GM12878 (cell line): ENCODE data around the gene DCTN5. TPM values are rescaled to one million over a fixed set of nuclear protein-coding genes. Genes with fewer than 3 reads are reported as not detected.

Experiments
- BMI1 ChIP-seq: fragments of 450-650 bp; IDR thresholded peaks from 2 replicates; pipeline ENCODE4 v1.6.1; 2016; ENCODE audit warnings: mild to moderate bottlenecking, moderate library complexity, borderline replicate concordance
- CBX5 ChIP-seq: sonication (generic); IDR thresholded peaks from 2 replicates; pipeline ENCODE4 v1.6.1; 2016; ENCODE audit warnings: low read depth, moderate library complexity, mild to moderate bottlenecking, inconsistent platforms
- CHD1 ChIP-seq: IDR thresholded peaks from 2 replicates; pipeline ENCODE4 v1.6.1; 2012; ENCODE audit warnings: low read depth, low read length, improper control_type of control experiment
- EP300 ChIP-seq, 2 experiments: fragments of 150-350 bp in 1 of 2; IDR thresholded peaks; 2 replicates each; pipeline ENCODE4 v1.6.1; 2011 to 2012; ENCODE audit warnings: low read depth in 2 of 2, low read length in 2 of 2, borderline replicate concordance in 1 of 2, improper control_type of control experiment in 1 of 2, inconsistent platforms in 1 of 2; ENCODE audit not compliant: control insufficient read depth in 1 of 2
- EZH2 ChIP-seq: IDR thresholded peaks from 2 replicates; pipeline ENCODE4 v1.6.1; 2012; ENCODE audit warnings: low read depth, mild to moderate bottlenecking, control low read depth, inconsistent platforms, low read length, borderline replicate concordance; ENCODE audit not compliant: control insufficient read depth
- HCFC1 ChIP-seq: fragments of 150-350 bp; IDR thresholded peaks from 2 replicates; pipeline ENCODE4 v1.6.1; 2014; ENCODE audit warnings: low read length
- IKZF2 ChIP-seq, 2 experiments: fragments of 450-650 bp; IDR thresholded peaks; 2 replicates each; pipeline ENCODE4 v1.6.1; 2017; ENCODE audit warnings: mild to moderate bottlenecking in 2 of 2, moderate library complexity in 2 of 2
- IRF4 ChIP-seq: IDR thresholded peaks from 2 replicates; pipeline ENCODE4 v1.6.1; 2011; ENCODE audit warnings: low read depth, low read length
- MXI1 ChIP-seq: fragments of 150-350 bp; IDR thresholded peaks from 2 replicates; pipeline ENCODE4 v1.6.1; 2011; ENCODE audit warnings: low read depth, mild to moderate bottlenecking, inconsistent platforms, low read length, improper control_type of control experiment
- NR2C2 ChIP-seq: IDR thresholded peaks from 2 replicates; pipeline ENCODE4 v1.6.1; 2011; ENCODE audit warnings: borderline replicate concordance, low read depth; ENCODE audit not compliant: control insufficient read depth, insufficient read length
- POLR2AphosphoS2 ChIP-seq: IDR thresholded peaks from 2 replicates; pipeline ENCODE4 v1.6.1; 2011; ENCODE audit warnings: low read depth, mild to moderate bottlenecking, low read length, improper control_type of control experiment, moderate library complexity
- RAD51 ChIP-seq: fragments of 450-650 bp; IDR thresholded peaks from 2 replicates; pipeline ENCODE4 v1.6.1; 2016; ENCODE audit warnings: moderate library complexity, mild to moderate bottlenecking, inconsistent platforms
- RB1 ChIP-seq: fragments of 450-650 bp; formaldehyde crosslinking; IDR thresholded peaks from 2 replicates; pipeline ENCODE4 v1.6.1; 2017; ENCODE audit warnings: mild to moderate bottlenecking, borderline replicate concordance
- SMARCA5 ChIP-seq: fragments of 450-650 bp; IDR thresholded peaks from 2 replicates; pipeline ENCODE4 v1.6.1; 2017; ENCODE audit warnings: mild to moderate bottlenecking
- STAT1 ChIP-seq: fragments of 450-650 bp; conservative IDR thresholded peaks from 2 replicates; pipeline ENCODE4 v1.6.1; 2014; ENCODE audit warnings: antibody characterized with exemption, mild to moderate bottlenecking
- SUZ12 ChIP-seq: fragments of 200-600 bp; sonication (generic); IDR thresholded peaks from one replicate; pipeline ENCODE4 v1.6.1; 2018; ENCODE audit warnings: antibody characterized with exemption, mild to moderate bottlenecking; ENCODE audit not compliant: unreplicated experiment
- TCF3 ChIP-seq: IDR thresholded peaks from 2 replicates; pipeline ENCODE4 v1.6.1; 2012; ENCODE audit warnings: low read depth, mild to moderate bottlenecking, low read length, borderline replicate concordance; ENCODE audit not compliant: insufficient read depth
- ZBTB11 ChIP-seq: fragments of 450-650 bp; formaldehyde crosslinking; IDR thresholded peaks from 2 replicates; pipeline ENCODE4 v1.5.0; 2022; ENCODE audit warnings: mild to moderate bottlenecking, missing genetic modification characterization
- polyA plus RNA-seq, 11 experiments: library from polyadenylated mRNA; depleted of rRNA in 4 of 11; unstranded in 6 of 11; stranded (reverse) in 5 of 11; fragments of >200 nt; fragmentation: Nextera tagmentation in 4 of 11; fragmentation: Illumina TruSeq in 1 of 11; extraction: Ambion mirVana in 4 of 11; extraction: Trizol in 1 of 11; gene quantifications; 1 replicate in 1 of 11; 2 replicates in 10 of 11; pipeline versions ENCODE4 v1.2.1 to v1.2.3, GENCODE V29; 2011 to 2016; ENCODE audit warnings: inconsistent platforms in 2 of 11, missing spikeins in 2 of 11, low read depth in 1 of 11
- total RNA-seq, 4 experiments: library from RNA; depleted of rRNA in 3 of 4; stranded (reverse); fragments of >200 nt in 3 of 4; fragmentation: Illumina TruSeq in 1 of 4; extraction: Trizol in 1 of 4; gene quantifications; 2 replicates each; pipeline versions ENCODE4 v1.2.1 to v1.2.3, GENCODE V29; 2013 to 2021
- TF ChIP-seq, protein P1 (sequence below): IDR thresholded peaks from 2 replicates; pipeline ENCODE4 v1.6.1; 2011; ENCODE audit warnings: mild to moderate bottlenecking, low read depth, low read length, moderate library complexity; ENCODE audit not compliant: insufficient replicate concordance
- TF ChIP-seq, protein P2 (sequence below): fragments of 450-650 bp; IDR thresholded peaks from 2 replicates; pipeline ENCODE4 v1.6.1; 2016; ENCODE audit warnings: mild to moderate bottlenecking

The DCTN5 gene
- total and polyA plus RNA-seq, 10 of the 15 experiments (the other 5 are each of a cell fraction or from before 2014, with no cell fraction given): 49.1 to 153 (median 81.4) TPM

DNA sequence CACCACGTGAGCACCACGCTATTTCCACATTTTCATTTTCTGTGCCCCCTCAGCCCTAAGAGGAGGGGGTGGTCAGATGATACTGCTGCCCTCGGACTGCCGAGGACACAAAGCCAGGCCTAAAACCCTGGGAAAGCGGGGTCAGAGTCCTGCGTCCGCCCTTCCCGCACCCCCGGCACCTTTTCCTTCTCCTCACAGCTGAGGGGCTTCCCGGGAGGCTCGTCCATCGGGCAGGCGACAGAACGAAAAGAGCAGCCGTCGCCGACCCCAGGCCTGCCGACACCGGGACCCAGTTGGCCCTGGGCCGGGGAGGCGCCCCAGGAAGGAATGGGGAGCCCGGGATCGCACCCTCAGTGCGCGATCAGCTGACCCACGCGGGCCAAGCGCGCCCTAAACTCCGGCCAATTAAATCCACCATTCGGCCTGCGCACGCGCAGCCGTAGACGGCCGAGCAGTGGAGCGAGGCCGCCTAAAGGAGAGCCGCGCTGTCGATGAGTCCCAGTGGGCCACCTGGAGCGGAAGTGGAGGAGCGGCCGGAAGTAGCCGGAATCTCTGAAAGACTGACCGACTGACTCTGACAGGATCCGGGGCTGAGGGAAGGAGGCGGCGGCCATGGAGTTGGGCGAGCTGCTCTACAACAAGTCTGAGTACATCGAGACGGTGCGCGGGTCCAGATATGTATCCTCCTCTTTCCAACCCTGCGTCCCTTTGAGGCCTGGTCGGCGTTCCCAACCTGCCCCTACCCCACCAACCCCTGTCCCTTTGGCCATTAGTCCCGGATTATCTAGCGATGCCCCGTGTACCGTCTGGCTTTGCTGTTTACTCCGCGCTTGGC, at the start of gene DCTN5, which contains the start of gene PALB2 (continued):
- TF ChIP-seq EZH2 (no peak), CHD1 (0 out of 2 replicates have a peak, but pooled peaks have one; percentile 62), IKZF2 (IDR thresholded peaks at IDR 0.05) (no peak; a peak in 2 of 4 replicates), HCFC1 (peak; percentile 89), STAT1 (peak; percentile 23; the same call in 1 of the 2 replicates), TCF3 (peak; percentile 96), SMARCA5 (no peak), POLR2AphosphoS2 (peak; percentile 99), IRF4 (peak; percentile 61), RB1 (peak; percentile 96), MXI1 (peak; percentile 91), ZBTB11 (CRISPR knock-in tag) (peak; percentile 61), EP300 (IDR thresholded peaks at IDR 0.05; ENCODE audit: borderline replicate concordance in 1 of 2, control insufficient read depth in 1 of 2, low read depth in 2 of 2, low read length in 2 of 2) (no peak), SUZ12 (no peak), CBX5 (no peak), NR2C2 (peak; percentile 99), RAD51 (peak; percentile 93), BMI1 (no peak)
- TF ChIP-seq, protein P1, sequence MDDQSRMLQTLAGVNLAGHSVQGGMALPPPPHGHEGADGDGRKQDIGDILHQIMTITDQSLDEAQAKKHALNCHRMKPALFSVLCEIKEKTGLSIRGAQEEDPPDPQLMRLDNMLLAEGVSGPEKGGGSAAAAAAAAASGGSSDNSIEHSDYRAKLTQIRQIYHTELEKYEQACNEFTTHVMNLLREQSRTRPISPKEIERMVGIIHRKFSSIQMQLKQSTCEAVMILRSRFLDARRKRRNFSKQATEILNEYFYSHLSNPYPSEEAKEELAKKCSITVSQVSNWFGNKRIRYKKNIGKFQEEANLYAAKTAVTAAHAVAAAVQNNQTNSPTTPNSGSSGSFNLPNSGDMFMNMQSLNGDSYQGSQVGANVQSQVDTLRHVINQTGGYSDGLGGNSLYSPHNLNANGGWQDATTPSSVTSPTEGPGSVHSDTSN: peak; percentile 2
- TF ChIP-seq, protein P2, sequence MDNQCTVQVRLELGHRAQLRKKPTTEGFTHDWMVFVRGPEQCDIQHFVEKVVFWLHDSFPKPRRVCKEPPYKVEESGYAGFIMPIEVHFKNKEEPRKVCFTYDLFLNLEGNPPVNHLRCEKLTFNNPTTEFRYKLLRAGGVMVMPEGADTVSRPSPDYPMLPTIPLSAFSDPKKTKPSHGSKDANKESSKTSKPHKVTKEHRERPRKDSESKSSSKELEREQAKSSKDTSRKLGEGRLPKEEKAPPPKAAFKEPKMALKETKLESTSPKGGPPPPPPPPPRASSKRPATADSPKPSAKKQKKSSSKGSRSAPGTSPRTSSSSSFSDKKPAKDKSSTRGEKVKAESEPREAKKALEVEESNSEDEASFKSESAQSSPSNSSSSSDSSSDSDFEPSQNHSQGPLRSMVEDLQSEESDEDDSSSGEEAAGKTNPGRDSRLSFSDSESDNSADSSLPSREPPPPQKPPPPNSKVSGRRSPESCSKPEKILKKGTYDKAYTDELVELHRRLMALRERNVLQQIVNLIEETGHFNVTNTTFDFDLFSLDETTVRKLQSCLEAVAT: peak; percentile 100
